ENCODE measurements around the gene ZAR1L.

Gene ZAR1L

DNA sequence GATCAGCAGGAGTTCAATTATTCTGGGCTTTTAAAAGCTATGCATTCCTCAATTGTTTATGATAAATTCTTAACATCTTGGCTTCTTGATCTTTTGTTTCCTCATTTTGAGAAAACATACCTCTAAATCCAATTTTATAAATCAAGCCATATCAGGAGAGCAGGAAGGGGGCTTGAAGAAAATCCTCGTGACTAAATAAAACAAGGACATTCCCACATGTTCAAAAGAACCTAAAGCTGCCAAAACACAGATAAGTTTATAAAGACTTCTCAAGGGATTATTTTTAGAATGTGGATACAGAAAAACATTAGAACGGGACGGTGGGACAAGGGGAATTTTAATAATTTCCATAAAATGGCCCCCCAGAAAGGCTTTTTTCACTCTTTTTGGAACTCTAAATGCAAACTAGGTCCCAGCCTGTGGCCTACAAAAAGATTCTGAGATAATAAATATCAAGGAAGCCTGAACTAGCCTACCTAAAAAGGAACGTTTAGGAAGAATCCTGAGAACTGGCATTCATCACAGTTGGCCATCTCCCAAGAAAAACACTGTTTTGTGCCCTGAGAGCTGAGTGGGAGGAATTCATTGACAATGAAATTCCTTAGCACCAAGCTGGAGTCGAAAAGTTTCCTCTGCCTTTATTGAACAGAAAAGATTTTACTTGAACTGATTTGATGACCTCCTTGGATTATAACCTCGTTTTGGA lies 30.1 kb downstream of the ZAR1L start:
- TF ChIP-seq, protein P1, sequence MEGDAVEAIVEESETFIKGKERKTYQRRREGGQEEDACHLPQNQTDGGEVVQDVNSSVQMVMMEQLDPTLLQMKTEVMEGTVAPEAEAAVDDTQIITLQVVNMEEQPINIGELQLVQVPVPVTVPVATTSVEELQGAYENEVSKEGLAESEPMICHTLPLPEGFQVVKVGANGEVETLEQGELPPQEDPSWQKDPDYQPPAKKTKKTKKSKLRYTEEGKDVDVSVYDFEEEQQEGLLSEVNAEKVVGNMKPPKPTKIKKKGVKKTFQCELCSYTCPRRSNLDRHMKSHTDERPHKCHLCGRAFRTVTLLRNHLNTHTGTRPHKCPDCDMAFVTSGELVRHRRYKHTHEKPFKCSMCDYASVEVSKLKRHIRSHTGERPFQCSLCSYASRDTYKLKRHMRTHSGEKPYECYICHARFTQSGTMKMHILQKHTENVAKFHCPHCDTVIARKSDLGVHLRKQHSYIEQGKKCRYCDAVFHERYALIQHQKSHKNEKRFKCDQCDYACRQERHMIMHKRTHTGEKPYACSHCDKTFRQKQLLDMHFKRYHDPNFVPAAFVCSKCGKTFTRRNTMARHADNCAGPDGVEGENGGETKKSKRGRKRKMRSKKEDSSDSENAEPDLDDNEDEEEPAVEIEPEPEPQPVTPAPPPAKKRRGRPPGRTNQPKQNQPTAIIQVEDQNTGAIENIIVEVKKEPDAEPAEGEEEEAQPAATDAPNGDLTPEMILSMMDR (conservative IDR thresholded peaks at IDR 0.05; ENCODE audit: control insufficient read depth, insufficient read depth, low read depth, low read length), result no peak
- peak; percentile 84 for DNase-seq (ENCODE audit: low read depth)
- H3K4me3 ChIP-seq (ENCODE audit: control insufficient read depth, low read depth, low read length), result no peak overlapping the region

DNA sequence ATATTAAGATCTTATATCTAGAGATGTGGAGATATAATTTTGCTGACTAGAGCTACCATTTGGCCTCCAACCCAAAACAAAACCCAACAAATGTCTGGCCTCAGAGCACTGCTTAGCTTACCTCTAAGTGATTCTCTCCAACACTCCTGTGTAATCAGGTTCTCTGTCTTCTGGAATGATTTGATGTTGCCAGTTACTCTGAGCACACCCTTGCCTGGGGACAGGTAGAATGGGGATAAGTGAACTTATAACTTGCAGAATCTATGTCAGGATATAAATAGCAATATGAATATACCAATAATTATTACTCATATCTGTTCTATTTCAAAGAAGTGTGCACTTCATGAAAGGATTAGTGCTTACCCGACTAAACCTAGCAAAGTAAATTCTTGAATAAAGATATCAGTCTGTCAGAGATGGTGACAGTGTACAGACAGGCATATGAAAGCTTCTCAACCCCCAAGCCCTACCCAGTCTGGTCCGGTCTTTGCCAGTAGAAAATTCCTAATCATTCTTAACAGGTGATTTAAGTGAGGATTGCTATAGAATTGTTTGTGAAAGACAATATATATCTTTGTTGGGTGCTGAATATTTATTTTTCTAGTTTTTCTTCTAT lies 33.0 kb downstream of the ZAR1L start:
- TF ChIP-seq, protein P1 (conservative IDR thresholded peaks at IDR 0.05; ENCODE audit: control insufficient read depth, insufficient read depth, low read depth, low read length), result no peak
- no peak for DNase-seq (ENCODE audit: low read depth)
- no peak overlapping the region for H3K4me3 ChIP-seq (ENCODE audit: control insufficient read depth, low read depth, low read length)

DNA sequence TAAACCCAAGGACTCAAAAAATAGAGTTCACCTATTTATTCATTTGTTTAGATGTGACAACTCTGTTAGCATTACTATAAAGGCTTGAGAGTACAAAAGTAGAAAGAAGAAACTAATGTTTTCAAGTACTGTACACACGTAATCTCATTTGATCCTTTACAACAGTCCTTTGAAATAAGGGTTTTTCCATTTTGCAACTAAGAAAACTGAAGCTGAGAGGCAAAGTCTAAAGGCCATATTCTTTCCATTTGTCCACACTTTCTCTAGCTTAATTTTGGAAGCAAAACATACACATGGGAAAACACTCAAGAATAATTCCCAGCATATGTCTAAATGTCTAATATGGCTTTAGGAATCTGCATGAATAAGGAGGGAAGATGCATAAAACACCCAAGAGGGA lies 34.1 kb downstream of the ZAR1L start:
- no peak overlapping the region for H3K4me3 ChIP-seq (ENCODE audit: control insufficient read depth, low read depth, low read length)
- no peak for DNase-seq (ENCODE audit: low read depth)

DNA sequence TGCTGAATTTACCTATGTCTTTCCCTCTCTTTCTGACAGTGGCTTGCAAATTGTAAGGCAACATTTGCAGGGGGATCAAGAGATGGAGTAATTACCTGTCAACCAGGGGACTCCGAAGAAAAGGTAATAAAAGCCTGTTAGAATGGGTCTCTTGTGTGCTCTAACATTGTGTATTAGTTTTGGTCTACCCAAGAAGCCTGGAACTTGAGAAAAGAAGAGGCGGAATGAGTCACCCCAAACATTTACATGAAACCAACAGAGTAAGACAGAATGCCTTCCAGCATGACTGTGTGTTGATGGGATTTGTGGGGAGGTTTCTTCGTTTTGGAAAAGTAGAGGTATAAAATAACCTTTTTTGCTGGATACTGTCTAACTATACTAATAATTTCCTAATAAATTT lies 36.7 kb downstream of the ZAR1L start:
- peak; percentile 78 for DNase-seq (ENCODE audit: low read depth)
- TF ChIP-seq, protein P1 (conservative IDR thresholded peaks at IDR 0.05; ENCODE audit: control insufficient read depth, insufficient read depth, low read depth, low read length), result no peak
- no peak overlapping the region for H3K4me3 ChIP-seq (ENCODE audit: control insufficient read depth, low read depth, low read length)

More for the DNA sequence above, 34.1 kb downstream of the ZAR1L start:
- TF ChIP-seq, protein P1 (conservative IDR thresholded peaks at IDR 0.05; ENCODE audit: control insufficient read depth, insufficient read depth, low read depth, low read length), result no peak

DNA sequence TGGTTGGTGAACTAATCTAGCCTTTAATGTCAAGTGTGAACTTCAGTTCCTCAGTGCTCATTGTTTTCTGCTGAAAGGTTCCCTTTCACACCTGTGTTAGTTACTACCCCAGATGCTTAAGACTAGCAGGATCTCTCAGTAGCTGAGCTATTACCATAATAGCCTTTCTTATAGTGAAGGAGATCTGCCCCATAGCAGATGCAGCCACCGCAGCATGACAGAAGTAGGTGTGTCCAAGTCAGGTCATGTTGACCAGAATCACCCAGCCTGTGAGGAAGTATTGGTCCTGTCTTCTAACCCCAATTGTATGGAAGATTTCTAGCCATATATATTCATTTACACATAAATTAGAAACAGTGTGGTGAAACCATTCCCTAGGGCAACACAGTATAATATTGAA lies 37.3 kb downstream of the ZAR1L start:
- H3K4me3 ChIP-seq (ENCODE audit: control insufficient read depth, low read depth, low read length), result no peak overlapping the region
- TF ChIP-seq, protein P1 (conservative IDR thresholded peaks at IDR 0.05; ENCODE audit: control insufficient read depth, insufficient read depth, low read depth, low read length), result no peak
- no peak for DNase-seq (ENCODE audit: low read depth)

DNA sequence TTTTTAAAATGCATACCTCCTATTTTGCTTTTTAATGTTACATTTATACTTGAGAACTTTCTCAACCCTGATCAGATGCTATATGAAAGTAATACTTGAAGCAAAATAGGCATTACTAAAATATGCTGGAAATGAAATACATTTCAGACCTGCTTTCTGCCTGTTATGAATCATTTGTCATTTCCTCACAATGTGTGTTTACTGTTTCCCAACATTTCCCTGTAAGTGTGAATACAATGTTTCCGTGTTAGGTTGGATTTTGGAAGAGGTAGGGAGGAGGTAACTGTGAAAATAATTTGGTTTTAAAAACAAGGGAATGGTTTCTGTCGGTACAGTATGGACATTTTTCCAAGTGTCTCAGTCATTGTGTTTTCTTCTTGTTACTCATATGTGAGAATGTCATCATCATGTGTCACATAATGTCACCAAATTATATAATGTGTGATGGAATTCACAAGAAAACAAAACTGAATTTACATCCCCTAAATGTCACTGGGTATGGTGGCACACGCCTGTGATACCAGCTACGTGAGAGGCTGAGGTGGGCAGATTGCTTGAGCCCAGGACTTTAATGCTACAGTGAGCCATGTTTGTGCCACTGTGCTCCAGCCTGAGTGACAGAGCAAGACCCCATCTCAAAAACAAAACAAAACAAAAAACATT lies 43.0 kb downstream of the ZAR1L start:
- no peak overlapping the region for H3K4me3 ChIP-seq (ENCODE audit: control insufficient read depth, low read depth, low read length)
- TF ChIP-seq, protein P1 (conservative IDR thresholded peaks at IDR 0.05; ENCODE audit: control insufficient read depth, insufficient read depth, low read depth, low read length), result no peak
- DNase-seq (ENCODE audit: low read depth), result peak; percentile 10
